ENCODE results near the gene TXNDC11.
A peak's percentile ranks its signal among the peaks of the same experiment; 100 is the strongest.

TXNDC11 gene

DNA sequence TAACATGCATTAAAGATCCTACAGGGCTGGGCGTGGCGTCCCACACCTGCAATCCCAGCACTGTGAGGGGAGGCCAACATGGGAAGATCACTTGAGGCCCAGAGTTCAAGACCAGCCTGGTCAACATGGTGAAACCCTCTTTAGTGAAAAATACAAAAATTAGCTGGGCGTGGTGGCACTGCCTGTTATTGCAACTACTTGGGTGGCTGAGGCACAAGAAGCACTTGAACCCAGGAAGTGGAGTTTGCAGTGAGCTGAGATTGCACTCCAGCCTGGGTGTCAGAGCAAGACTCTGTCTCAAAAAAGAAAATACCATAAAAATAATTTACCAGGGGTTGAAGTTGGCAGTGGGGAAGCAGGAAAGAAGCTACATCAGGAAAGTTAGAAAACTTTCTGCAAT lies 12.9 kb downstream of the TXNDC11 start:
- Histone ChIP-seq H3K4me1 (ENCODE audit: control insufficient read depth, insufficient read depth, low read length) (peaks cover 21% of the 10 kb centered on the region), H3K9me3 (ENCODE audit: control insufficient read depth, low read length) (no peaks in the 10 kb centered on the region), H3K27me3 (ENCODE audit: control insufficient read depth, insufficient read depth, low read length) (no peaks in the 10 kb centered on the region), H3K9ac (ENCODE audit: low read length) (no peak overlapping the region), H3K4me3 (ENCODE audit: low read length) (no peak overlapping the region), H3K36me3 (ENCODE audit: control insufficient read depth, insufficient read depth, low read length) (peaks cover 20% of the 10 kb centered on the region)

- Histone ChIP-seq H3K27me3 (ENCODE audit: control insufficient read depth, insufficient read depth, low read length) (no peaks in the 10 kb centered on the region), H3K9me3 (ENCODE audit: control insufficient read depth, low read length) (no peaks in the 10 kb centered on the region), H3K36me3 (ENCODE audit: control insufficient read depth, insufficient read depth, low read length) (peaks cover 16% of the 10 kb centered on the region), H3K4me1 (ENCODE audit: control insufficient read depth, insufficient read depth, low read length) (peaks cover 21% of the 10 kb centered on the region), H3K4me3 (ENCODE audit: low read length) (no peak overlapping the region), H3K9ac (ENCODE audit: low read length) (no peak overlapping the region)
Observed at GRCh38 chr16:11727796-11728543, 14.7 kb downstream of the TXNDC11 start.

DNA sequence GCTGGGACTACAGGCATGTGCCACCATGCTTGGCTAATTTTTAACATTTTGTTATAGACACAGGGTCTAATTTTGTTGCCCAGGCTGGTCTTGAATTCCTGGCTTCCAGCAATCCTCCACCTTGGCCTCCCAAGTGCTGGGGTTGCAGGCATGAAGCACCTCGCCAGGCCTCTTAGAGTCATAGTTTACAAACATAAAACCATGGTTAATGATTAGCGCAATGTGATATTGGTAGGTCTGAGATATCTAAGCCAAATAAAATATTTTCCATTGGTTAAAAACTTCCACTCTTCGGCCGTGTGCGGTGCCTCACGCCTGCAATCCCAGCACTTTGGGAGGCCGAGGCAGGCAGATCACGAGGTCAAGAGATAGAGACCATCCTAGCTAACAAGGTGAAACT lies 16.6 kb downstream of the TXNDC11 start:
- Histone ChIP-seq H3K9ac (ENCODE audit: low read length) (no peak overlapping the region), H3K4me1 (ENCODE audit: control insufficient read depth, insufficient read depth, low read length) (peaks cover 22% of the 10 kb centered on the region), H3K36me3 (ENCODE audit: control insufficient read depth, insufficient read depth, low read length) (peaks cover 6% of the 10 kb centered on the region), H3K9me3 (ENCODE audit: control insufficient read depth, low read length) (no peaks in the 10 kb centered on the region), H3K27me3 (ENCODE audit: control insufficient read depth, insufficient read depth, low read length) (no peaks in the 10 kb centered on the region), H3K4me3 (ENCODE audit: low read length) (no peak overlapping the region)

DNA sequence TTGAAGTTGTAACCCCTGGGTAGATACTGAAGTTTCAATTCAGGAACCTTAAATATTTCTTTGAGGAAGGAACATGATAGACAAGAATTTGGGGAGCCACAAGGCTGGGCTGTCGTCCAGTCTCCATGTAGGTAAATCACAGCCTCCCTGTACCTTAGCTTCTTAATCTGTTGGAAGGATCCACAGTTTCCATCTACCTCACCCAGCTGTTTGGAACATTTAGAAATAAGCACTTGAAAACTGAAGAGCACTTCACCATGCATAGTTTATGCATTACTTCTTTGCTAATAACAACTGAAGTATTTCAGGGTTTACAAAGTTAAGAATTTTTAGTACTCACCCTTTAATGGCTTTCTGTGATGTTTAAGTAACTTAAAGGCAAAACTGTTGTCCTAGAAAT lies 17.2 kb downstream of the TXNDC11 start:
- H3K27me3 ChIP-seq (ENCODE audit: control insufficient read depth, insufficient read depth, low read length): no peaks in the 10 kb centered on the region
- no peak overlapping the region for H3K4me3 ChIP-seq (ENCODE audit: low read length)
- no peaks in the 10 kb centered on the region for H3K9me3 ChIP-seq (ENCODE audit: control insufficient read depth, low read length)
- H3K36me3 ChIP-seq (ENCODE audit: control insufficient read depth, insufficient read depth, low read length): peaks cover 6% of the 10 kb centered on the region
- no peak overlapping the region for H3K9ac ChIP-seq (ENCODE audit: low read length)
- H3K4me1 ChIP-seq (ENCODE audit: control insufficient read depth, insufficient read depth, low read length): peaks cover 22% of the 10 kb centered on the region

DNA sequence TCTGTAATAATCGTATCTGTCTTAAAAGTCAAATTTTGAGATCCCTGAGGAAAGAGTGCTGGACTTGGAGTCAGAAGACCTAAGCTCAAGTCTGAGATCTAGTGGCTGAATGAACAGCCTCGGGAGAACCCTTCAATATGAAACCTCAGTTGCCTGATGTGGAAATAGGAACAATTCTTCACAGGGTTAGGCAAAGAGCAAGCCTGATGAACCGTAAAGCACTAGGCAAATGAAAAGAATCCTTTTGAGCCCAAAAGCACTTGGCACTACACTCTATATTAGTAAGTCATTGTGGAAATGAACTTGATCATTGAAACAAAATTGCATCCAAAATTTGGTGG lies 20.2 kb downstream of the TXNDC11 start:
- peaks cover 31% of the 10 kb centered on the region for H3K4me1 ChIP-seq (ENCODE audit: control insufficient read depth, insufficient read depth, low read length)
- peaks cover 10% of the 10 kb centered on the region for H3K36me3 ChIP-seq (ENCODE audit: control insufficient read depth, insufficient read depth, low read length)
- H3K27me3 ChIP-seq (ENCODE audit: control insufficient read depth, insufficient read depth, low read length): no peaks in the 10 kb centered on the region
- H3K9ac ChIP-seq (ENCODE audit: low read length): no peak overlapping the region
- no peak overlapping the region for H3K4me3 ChIP-seq (ENCODE audit: low read length)
- no peaks in the 10 kb centered on the region for H3K9me3 ChIP-seq (ENCODE audit: control insufficient read depth, low read length)

DNA sequence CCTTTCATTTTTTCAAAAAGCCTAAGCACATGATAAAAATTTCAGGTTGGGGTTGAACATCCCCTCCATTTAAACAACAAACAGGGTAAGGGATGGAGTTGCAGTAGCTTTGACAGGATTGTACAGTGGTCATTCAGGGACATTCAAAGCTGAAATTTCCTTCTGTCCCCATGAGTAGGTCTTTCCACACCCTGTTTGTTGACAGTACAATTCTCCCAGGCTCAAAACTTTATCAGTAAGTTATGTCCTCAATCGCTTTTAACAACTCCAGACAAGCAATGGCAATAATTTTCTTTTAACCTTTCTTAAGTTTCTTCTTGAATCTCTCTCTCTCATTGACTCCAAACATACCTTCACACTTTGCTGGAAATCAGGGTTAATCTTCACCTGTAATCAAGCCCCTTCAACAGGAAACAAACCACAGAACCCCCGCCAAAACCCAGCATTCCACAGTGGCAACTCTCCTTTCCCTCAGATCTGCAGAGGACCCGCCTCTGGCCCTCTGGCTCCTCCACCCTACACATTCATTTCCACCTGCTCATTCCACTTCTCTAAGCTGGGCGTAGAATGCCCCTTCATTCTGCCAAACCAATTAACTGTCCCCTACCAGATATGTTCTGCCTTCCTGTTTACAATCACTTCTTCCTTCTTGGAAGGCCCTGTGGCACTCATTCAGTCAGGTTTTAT lies 20.7 kb downstream of the TXNDC11 start:
- Histone ChIP-seq H3K27me3 (ENCODE audit: control insufficient read depth, insufficient read depth, low read length) (no peaks in the 10 kb centered on the region), H3K36me3 (ENCODE audit: control insufficient read depth, insufficient read depth, low read length) (peaks cover 10% of the 10 kb centered on the region), H3K4me1 (ENCODE audit: control insufficient read depth, insufficient read depth, low read length) (peaks cover 32% of the 10 kb centered on the region), H3K9ac (ENCODE audit: low read length) (no peak overlapping the region), H3K4me3 (ENCODE audit: low read length) (no peak overlapping the region), H3K9me3 (ENCODE audit: control insufficient read depth, low read length) (no peaks in the 10 kb centered on the region)

GRCh38 chr16:11719762-11720161 lies 22.9 kb downstream of the TXNDC11 start:
- Histone ChIP-seq H3K36me3 (ENCODE audit: control insufficient read depth, insufficient read depth, low read length) (peaks cover 4% of the 10 kb centered on the region), H3K9me3 (ENCODE audit: control insufficient read depth, low read length) (no peaks in the 10 kb centered on the region), H3K9ac (ENCODE audit: low read length) (no peak overlapping the region), H3K27me3 (ENCODE audit: control insufficient read depth, insufficient read depth, low read length) (no peaks in the 10 kb centered on the region), H3K4me3 (ENCODE audit: low read length) (no peak overlapping the region), H3K4me1 (ENCODE audit: control insufficient read depth, insufficient read depth, low read length) (peaks cover 36% of the 10 kb centered on the region)

- peaks cover 37% of the 10 kb centered on the region for H3K4me1 ChIP-seq (ENCODE audit: control insufficient read depth, insufficient read depth, low read length)
- H3K9ac ChIP-seq (ENCODE audit: low read length): no peak overlapping the region
- peaks cover 4% of the 10 kb centered on the region for H3K36me3 ChIP-seq (ENCODE audit: control insufficient read depth, insufficient read depth, low read length)
- no peak overlapping the region for H3K4me3 ChIP-seq (ENCODE audit: low read length)
- H3K9me3 ChIP-seq (ENCODE audit: control insufficient read depth, low read length): no peaks in the 10 kb centered on the region
- H3K27me3 ChIP-seq (ENCODE audit: control insufficient read depth, insufficient read depth, low read length): no peaks in the 10 kb centered on the region
Observed at GRCh38 chr16:11719171-11719570, 23.5 kb downstream of the TXNDC11 start.

DNA sequence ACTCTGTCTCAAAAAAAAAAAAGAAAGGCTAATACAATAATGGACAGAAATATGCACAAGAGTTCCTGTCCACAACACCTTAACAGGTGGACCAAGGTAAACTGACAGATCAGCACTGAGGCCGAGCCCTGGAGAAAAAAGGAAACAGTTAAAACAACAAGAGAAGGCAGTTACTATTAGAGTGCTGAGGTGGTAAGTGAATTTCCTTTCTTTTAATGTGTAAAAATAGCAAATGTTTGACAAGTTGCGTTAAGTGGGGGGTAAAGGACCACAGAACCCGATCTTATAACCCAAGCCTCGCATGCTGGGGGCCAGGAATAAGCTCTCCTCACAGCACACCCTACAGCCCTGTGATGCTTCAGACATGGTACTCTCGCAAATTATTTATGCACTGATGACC lies 24.8 kb downstream of the TXNDC11 start:
- no peaks in the 10 kb centered on the region for H3K27me3 ChIP-seq (ENCODE audit: control insufficient read depth, insufficient read depth, low read length)
- H3K4me3 ChIP-seq (ENCODE audit: low read length): no peak overlapping the region
- peaks cover 37% of the 10 kb centered on the region for H3K4me1 ChIP-seq (ENCODE audit: control insufficient read depth, insufficient read depth, low read length)
- H3K9ac ChIP-seq (ENCODE audit: low read length): no peak overlapping the region
- peaks cover 4% of the 10 kb centered on the region for H3K36me3 ChIP-seq (ENCODE audit: control insufficient read depth, insufficient read depth, low read length)
- H3K9me3 ChIP-seq (ENCODE audit: control insufficient read depth, low read length): no peaks in the 10 kb centered on the region

DNA sequence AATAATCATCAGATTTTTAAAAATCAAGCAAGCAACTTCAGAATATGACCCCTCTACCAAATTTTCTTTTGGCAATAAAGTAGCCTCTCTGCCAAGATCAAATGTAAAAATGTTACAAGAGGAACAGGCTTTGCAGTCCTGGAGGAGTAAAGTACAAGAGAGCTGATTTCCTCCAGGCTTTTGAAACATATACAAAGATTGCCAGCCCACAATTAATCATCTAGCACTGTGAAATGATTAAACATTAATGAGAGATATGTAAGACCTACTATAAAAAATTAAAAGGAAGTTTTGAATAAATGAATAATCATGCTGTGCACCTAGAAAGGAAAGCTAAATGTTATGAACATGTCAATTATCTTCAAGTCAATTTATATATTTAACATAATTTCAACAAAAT lies 26.3 kb downstream of the TXNDC11 start:
- Histone ChIP-seq H3K36me3 (ENCODE audit: control insufficient read depth, insufficient read depth, low read length) (peaks cover 4% of the 10 kb centered on the region), H3K4me1 (ENCODE audit: control insufficient read depth, insufficient read depth, low read length) (peaks cover 26% of the 10 kb centered on the region), H3K9me3 (ENCODE audit: control insufficient read depth, low read length) (no peaks in the 10 kb centered on the region), H3K27me3 (ENCODE audit: control insufficient read depth, insufficient read depth, low read length) (no peaks in the 10 kb centered on the region), H3K9ac (ENCODE audit: low read length) (peak overlapping the region; percentile 24), H3K4me3 (ENCODE audit: low read length) (no peak overlapping the region)

DNA sequence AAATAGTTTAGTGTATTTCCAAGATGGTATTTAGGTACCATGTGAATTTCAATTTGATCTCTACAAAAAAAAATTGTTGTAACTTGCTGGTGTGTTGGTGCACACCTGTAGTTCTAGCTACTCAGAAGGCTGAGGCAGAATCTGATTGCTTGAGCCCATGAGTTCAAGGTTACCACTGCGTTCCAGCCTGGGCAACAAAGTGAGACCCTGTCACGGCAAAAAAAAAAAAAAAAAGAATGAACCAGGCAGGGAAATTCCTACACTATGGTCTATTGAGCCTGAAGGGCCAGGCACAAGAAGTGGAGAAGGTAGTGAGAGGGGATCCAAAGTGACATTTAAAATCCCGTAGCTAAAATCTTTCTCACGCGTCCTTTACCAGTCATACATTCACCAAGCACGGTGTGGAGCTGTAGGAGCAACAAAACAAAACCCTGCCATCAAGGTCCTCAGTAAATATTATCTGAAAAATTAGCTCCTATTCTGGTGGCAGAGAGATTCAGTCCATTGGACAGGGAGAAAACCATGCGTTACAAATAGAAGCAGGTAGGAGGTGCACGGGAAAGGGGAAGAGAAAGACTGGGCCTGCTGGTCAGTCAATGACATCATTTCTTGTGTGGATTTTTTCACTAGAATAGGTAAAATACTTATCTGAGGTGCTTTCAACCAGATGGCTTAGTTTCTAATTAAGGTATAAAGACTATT lies 27.3 kb downstream of the TXNDC11 start:
- Histone ChIP-seq H3K9me3 (ENCODE audit: control insufficient read depth, low read length) (no peaks in the 10 kb centered on the region), H3K9ac (ENCODE audit: low read length) (no peak overlapping the region), H3K27me3 (ENCODE audit: control insufficient read depth, insufficient read depth, low read length) (no peaks in the 10 kb centered on the region), H3K4me1 (ENCODE audit: control insufficient read depth, insufficient read depth, low read length) (peaks cover 26% of the 10 kb centered on the region), H3K4me3 (ENCODE audit: low read length) (no peak overlapping the region), H3K36me3 (ENCODE audit: control insufficient read depth, insufficient read depth, low read length) (peaks cover 4% of the 10 kb centered on the region)

DNA sequence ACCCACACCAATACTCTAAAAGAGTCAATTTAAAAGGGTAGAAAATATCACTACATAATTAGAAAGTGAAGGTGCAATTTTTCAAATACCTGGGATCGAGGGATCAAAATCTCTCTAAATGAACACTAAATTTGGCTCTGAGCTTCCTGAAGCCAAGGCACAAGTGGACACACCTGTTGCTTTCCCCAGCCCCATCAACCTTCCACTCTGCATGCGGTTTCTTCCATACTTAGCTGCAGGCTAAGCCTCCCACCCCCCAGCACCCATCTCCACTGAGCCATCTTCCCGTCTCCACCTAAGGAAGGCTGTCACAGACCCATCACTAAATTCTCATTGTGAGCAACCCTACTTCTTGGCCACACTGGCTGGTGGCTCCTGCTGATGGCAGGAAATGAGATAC lies 30.5 kb downstream of the TXNDC11 start:
- Histone ChIP-seq H3K4me1 (ENCODE audit: control insufficient read depth, insufficient read depth, low read length) (peaks cover 15% of the 10 kb centered on the region), H3K9me3 (ENCODE audit: control insufficient read depth, low read length) (no peaks in the 10 kb centered on the region), H3K4me3 (ENCODE audit: low read length) (no peak overlapping the region), H3K36me3 (ENCODE audit: control insufficient read depth, insufficient read depth, low read length) (no peaks in the 10 kb centered on the region), H3K27me3 (ENCODE audit: control insufficient read depth, insufficient read depth, low read length) (no peaks in the 10 kb centered on the region), H3K9ac (ENCODE audit: low read length) (no peak overlapping the region)
